HepG2 (cell line): ENCODE results near the gene XKR3. TPM values are rescaled to one million over a fixed set of nuclear protein-coding genes. Genes with fewer than 3 reads are reported as not detected.
"Not testable (repeated sequence)": the region's sequence is repeated elsewhere in the genome, so short reads cannot be mapped to it uniquely, and the experiment has no call there.

Experiments
- ATAC-seq: fragments of 200-7000 bp; cut with Tn5 transposase; 3 replicates; pipeline ENCODE4 v1.9.1; 2020; ENCODE audit warnings: mild to moderate bottlenecking, moderate library complexity
- BruUV-seq: library from RNA; stranded (reverse); fragments of 400-500 nt; replicated peaks from 2 replicates; lab custom pipeline; 2021; lab: Mats Ljungman, UMichigan
- CTCF ChIA-PET: fragments of 300-600 bp; formaldehyde crosslinking; extraction: SDS; loops from one replicate; lab custom pipeline; 2021; ENCODE audit warnings: low total read pairs, inconsistent platforms, low intra/inter-chr PET ratio; lab: Yijun Ruan, JAX
- POLR2A ChIA-PET: fragments of 350-600 bp; sonication (Branson Sonifier 250); formaldehyde crosslinking; loops from one replicate; lab custom pipeline; 2020; ENCODE audit warnings: antibody characterized with exemption, inconsistent platforms; lab: Yijun Ruan, JAX
- DNase-seq: peaks from one replicate; pipeline ENCODE4 v3.0.0-alpha.2; 2015; ENCODE audit warnings: low spot score
- FAIRE-seq: peaks from 3 replicates; lab custom pipeline; 2011; peaks lifted over from hg19 to GRCh38; lab: Jason Lieb, UNC
- H2AFZ ChIP-seq: one replicate; pipeline ENCODE4 v1.6.1; 2011; ENCODE audit warnings: low read length, inconsistent platforms
- H3K27ac ChIP-seq: fragments of 300-600 bp; 3 replicates; pipeline ENCODE4 v1.8.0; 2011; ENCODE audit warnings: mixed run types, mild to moderate bottlenecking, mixed read lengths, low read length, inconsistent platforms; ENCODE audit not compliant: insufficient read depth; ENCODE audit errors: extremely low read length
- H3K27me3 ChIP-seq, 2 experiments: fragments of 200-600 bp in 1 of 2; 2 replicates in 1 of 2; 3 replicates in 1 of 2; pipeline versions ENCODE4 v1.6.0 to v1.8.0; 2011; ENCODE audit warnings: low read length in 2 of 2, mild to moderate bottlenecking in 2 of 2, moderate library complexity in 2 of 2, inconsistent platforms in 1 of 2; ENCODE audit not compliant: insufficient read depth in 2 of 2, control insufficient read depth in 1 of 2
- H3K36me3 ChIP-seq, 2 experiments: fragments of 200-600 bp in 1 of 2; replicated peaks in 1 of 2; 2 replicates in 1 of 2; 3 replicates in 1 of 2; pipeline versions ENCODE4 v1.5.1 to v1.8.0; 2011; ENCODE audit warnings: low read length in 2 of 2, inconsistent platforms in 1 of 2; ENCODE audit not compliant: insufficient read depth in 2 of 2, control insufficient read depth in 1 of 2
- H3K4me1 ChIP-seq: 2 replicates; pipeline ENCODE4 v1.5.1; 2012; ENCODE audit warnings: low read length, inconsistent platforms; ENCODE audit not compliant: insufficient read depth
- H3K4me2 ChIP-seq: 2 replicates; pipeline ENCODE4 v1.6.0; 2011; ENCODE audit warnings: low read depth, low read length, inconsistent platforms
- H3K4me3 ChIP-seq, 3 experiments: fragments of 200-600 bp in 1 of 3; sonication (generic), shearing (Covaris generic) in 1 of 3; replicated peaks in 1 of 3; 2 replicates each; pipeline ENCODE4 v1.5.1; 2011 to 2016; ENCODE audit warnings: low read length in 3 of 3, inconsistent platforms in 2 of 3, low read depth in 2 of 3, mild to moderate bottlenecking in 2 of 3, control low read depth in 1 of 3, mixed read lengths in 1 of 3; ENCODE audit not compliant: insufficient read depth in 1 of 3
- H3K79me2 ChIP-seq: one replicate; pipeline ENCODE4 v1.6.1; 2011; ENCODE audit warnings: low read length, inconsistent platforms; ENCODE audit not compliant: insufficient read depth
- H3K9ac ChIP-seq: 2 replicates; pipeline ENCODE4 v1.6.0; 2011; ENCODE audit warnings: mild to moderate bottlenecking, low read depth, low read length, inconsistent platforms; ENCODE audit not compliant: insufficient read depth
- H3K9me3 ChIP-seq: 2 replicates; pipeline ENCODE4 v1.5.1; 2012; ENCODE audit warnings: mild to moderate bottlenecking, low read length
- H4K20me1 ChIP-seq: 2 replicates; pipeline ENCODE4 v1.6.0; 2011; ENCODE audit warnings: inconsistent platforms, mild to moderate bottlenecking, low read length, moderate library complexity; ENCODE audit not compliant: insufficient read depth
- AHR ChIP-seq: IDR thresholded peaks from 2 replicates; pipeline ENCODE4 v1.6.1; 2018; ENCODE audit warnings: missing genetic modification reagents, missing compliant biosample characterization
- CREB1 ChIP-seq, 2 experiments: fragments of 450-650 bp in 1 of 2; IDR thresholded peaks; 2 replicates each; pipeline ENCODE4 v1.6.1; 2016 to 2017; ENCODE audit warnings: control low read depth in 1 of 2, mild to moderate bottlenecking in 1 of 2, missing compliant biosample characterization in 1 of 2, missing genetic modification characterization in 1 of 2
- IKZF1 ChIP-seq: fragments of 450-650 bp; IDR thresholded peaks from 2 replicates; pipeline ENCODE4 v1.7.1; 2016
- TOE1 ChIP-seq: sonication (generic); formaldehyde crosslinking; IDR thresholded peaks from 2 replicates; pipeline ENCODE4 v1.4.0; 2020; ENCODE audit warnings: mild to moderate bottlenecking, missing genetic modification reagents
- ZNF333 ChIP-seq: sonication (generic); formaldehyde crosslinking; IDR thresholded peaks from 2 replicates; pipeline ENCODE4 v1.4.0; 2020; ENCODE audit warnings: mild to moderate bottlenecking, missing genetic modification reagents, borderline replicate concordance
- WGBS: methylation state at CpG from one replicate; pipeline ENCODE4 v1.1.6; 2017; ENCODE audit warnings: low lambda C conversion rate; 5-methylcytosine and 5-hydroxymethylcytosine counted together
- in situ Hi-C: cut with HindIII; loops from 2 replicates; pipeline ENCODE4 v1.10.0; 2017; ENCODE audit warnings: low pct_unique_long_range_greater_than_20kb; ENCODE audit not compliant: extremely low pct_ligation_motif_present
- intact Hi-C: fragments of 100-400 bp; cut with micrococcal nuclease; formaldehyde crosslinking; loops from one replicate; pipeline ENCODE4 v1.10.0; 2022; ENCODE audit not compliant: unreplicated experiment
- polyA plus RNA-seq, 8 experiments: library from polyadenylated mRNA; depleted of rRNA in 3 of 8; stranded (reverse) in 7 of 8; unstranded in 1 of 8; fragments of >200 nt; fragmentation: Illumina TruSeq in 4 of 8; extraction: Trizol in 4 of 8; gene quantifications; 2 replicates each; pipeline versions ENCODE4 v1.2.1 to v1.2.3, GENCODE V29; 2011 to 2016; ENCODE audit warnings: low read depth in 4 of 8, missing spikeins in 1 of 8, mixed read lengths in 1 of 8; ENCODE audit not compliant: insufficient read depth in 1 of 8
- total RNA-seq, 5 experiments: library from RNA; depleted of rRNA; stranded (reverse); fragments of >200 nt; fragmentation: Illumina TruSeq; extraction: Trizol; gene quantifications; 2 replicates each; pipeline ENCODE4 v1.2.3, GENCODE V29; 2016; ENCODE audit warnings: low read depth in 1 of 5

XKR3 gene
- total and polyA plus RNA-seq, 2 of the 13 experiments (the other 11 are each of a cell fraction or from before 2014, with no cell fraction given) = not detected

DNA sequence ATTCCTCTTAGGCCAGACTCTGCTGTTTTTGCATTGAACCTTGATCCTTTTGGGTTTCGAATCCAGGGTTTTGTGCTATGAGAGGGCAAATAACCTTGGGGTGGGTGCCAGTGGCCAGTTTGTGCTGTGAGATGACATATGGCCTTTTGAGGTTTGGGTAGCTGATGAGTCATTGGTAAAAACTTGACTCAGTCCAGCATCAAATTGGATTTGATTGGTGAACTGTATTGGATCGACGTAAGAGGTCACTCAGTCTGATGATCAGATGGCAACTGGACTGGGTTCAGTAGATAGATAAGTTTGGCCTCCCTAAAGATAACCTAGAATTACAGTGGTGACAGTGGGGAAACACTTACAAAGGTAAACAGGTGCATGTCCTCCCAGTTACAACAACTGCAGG is 41.0 kb upstream of the XKR3 start:
- no peak overlapping the region for H2AFZ ChIP-seq
- H3K9me3 ChIP-seq = no peaks in the 10 kb centered on the region
- ATAC-seq = no peak
- no peaks in the 10 kb centered on the region for H4K20me1 ChIP-seq
- FAIRE-seq = no peak
- ChIA-PET POLR2A (no interaction called here), CTCF (no interaction called here)
- H3K4me2 ChIP-seq = no peak overlapping the region
- H3K4me3 ChIP-seq = no peak overlapping the region
- in situ Hi-C loops (no loop called here), intact Hi-C loops (no loop called here)
- H3K27ac ChIP-seq = no peak overlapping the region
- no peaks in the 10 kb centered on the region for H3K27me3 ChIP-seq
- WGBS = 0% methylated on average over 3 of the region's 3 CpGs
- H3K9ac ChIP-seq = no peak overlapping the region
- no TSS peak for BruUV-seq
- no peaks in the 10 kb centered on the region for H3K79me2 ChIP-seq
- no peak for DNase-seq
- TF ChIP-seq TOE1 (CRISPR knock-in tag) = no peak
- TF ChIP-seq IKZF1 = no peak
- no peak for TF ChIP-seq AHR (CRISPR knock-in tag)
- TF ChIP-seq CREB1 (IDR thresholded peaks at IDR 0.05) = peak; percentile 16; the same call in 1 of the 2 replicates
- no peak for TF ChIP-seq CREB1 (CRISPR knock-in tag; IDR thresholded peaks at IDR 0.05)
- no peak for TF ChIP-seq ZNF333 (CRISPR knock-in tag)
- no peaks in the 10 kb centered on the region for H3K36me3 ChIP-seq
- H3K4me1 ChIP-seq = no peaks in the 10 kb centered on the region

DNA sequence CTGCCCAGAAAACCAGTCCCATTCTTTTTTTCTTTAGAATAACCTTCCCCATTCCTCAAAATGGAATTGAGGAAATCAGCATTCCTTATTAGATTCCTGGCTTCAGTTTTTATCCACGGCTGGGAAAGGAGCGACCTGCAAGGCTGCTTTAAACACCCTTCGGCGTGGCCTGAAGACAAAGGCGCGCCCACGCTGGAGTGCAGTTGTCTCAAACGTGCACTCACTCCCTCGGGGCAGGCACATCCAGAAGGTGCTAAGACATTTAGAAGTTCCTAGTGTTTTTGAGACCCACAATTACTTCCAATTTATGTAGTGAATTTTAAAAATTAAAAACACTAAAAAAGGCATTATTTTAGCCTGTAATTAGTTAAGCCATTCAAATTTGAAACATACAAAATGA is 31.6 kb upstream of the XKR3 start:
- FAIRE-seq, intact Hi-C loops, H3K4me2 ChIP-seq, H3K27me3 ChIP-seq, CTCF ChIA-PET, H3K79me2 ChIP-seq, H3K4me3 ChIP-seq, H3K4me1 ChIP-seq, DNase-seq, H3K9ac ChIP-seq, H3K27ac ChIP-seq, H2AFZ ChIP-seq, ATAC-seq, H3K36me3 ChIP-seq, BruUV-seq, POLR2A ChIA-PET, H4K20me1 ChIP-seq, in situ Hi-C loops, H3K9me3 ChIP-seq: not testable (repeated sequence)
- WGBS = 37% methylated on average over 9 of the region's 9 CpGs
